ENCODE measurements around the gene HINT1.

DNA sequence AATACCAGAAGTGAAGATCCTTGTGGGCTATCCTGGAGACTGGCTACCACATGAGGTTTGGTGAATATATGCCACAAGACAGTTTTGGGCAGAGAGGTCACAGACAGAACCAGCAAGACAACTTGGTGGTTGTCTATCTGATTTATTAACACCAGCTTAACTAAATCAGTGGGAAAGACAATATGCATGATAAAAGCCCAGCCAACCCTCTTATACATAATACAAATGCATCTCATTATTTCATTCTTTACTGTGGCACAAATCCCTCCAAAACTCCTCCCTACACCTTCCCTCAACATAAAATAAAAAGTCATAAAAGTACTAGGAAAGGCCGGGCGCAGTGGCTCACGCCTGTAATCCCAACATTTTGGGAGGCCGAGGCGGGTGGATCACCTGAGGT, 8.1 kb downstream of the HINT1 start:
- TF ChIP-seq, protein P1, sequence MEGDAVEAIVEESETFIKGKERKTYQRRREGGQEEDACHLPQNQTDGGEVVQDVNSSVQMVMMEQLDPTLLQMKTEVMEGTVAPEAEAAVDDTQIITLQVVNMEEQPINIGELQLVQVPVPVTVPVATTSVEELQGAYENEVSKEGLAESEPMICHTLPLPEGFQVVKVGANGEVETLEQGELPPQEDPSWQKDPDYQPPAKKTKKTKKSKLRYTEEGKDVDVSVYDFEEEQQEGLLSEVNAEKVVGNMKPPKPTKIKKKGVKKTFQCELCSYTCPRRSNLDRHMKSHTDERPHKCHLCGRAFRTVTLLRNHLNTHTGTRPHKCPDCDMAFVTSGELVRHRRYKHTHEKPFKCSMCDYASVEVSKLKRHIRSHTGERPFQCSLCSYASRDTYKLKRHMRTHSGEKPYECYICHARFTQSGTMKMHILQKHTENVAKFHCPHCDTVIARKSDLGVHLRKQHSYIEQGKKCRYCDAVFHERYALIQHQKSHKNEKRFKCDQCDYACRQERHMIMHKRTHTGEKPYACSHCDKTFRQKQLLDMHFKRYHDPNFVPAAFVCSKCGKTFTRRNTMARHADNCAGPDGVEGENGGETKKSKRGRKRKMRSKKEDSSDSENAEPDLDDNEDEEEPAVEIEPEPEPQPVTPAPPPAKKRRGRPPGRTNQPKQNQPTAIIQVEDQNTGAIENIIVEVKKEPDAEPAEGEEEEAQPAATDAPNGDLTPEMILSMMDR (IDR thresholded peaks at IDR 0.05) = no peak
- no peak for TF ChIP-seq ZFX (IDR thresholded peaks at IDR 0.05; ENCODE audit: borderline replicate concordance)
